GM06990 (cell line): ENCODE data around the gene TLL1.

ENCODE experiments used
- DNase-seq: peaks from one replicate; pipeline ENCODE4 v3.0.0-alpha.2; 2011; ENCODE audit not compliant: insufficient read length; ENCODE audit errors: extremely low read depth
- H3K27me3 ChIP-seq: replicated peaks from 2 replicates; pipeline ENCODE4 v1.6.0; 2011; ENCODE audit warnings: low read length; ENCODE audit not compliant: control insufficient read depth, insufficient read depth
- H3K36me3 ChIP-seq: 2 replicates; pipeline ENCODE4 v1.5.1; 2011; ENCODE audit warnings: low read length; ENCODE audit not compliant: control insufficient read depth, insufficient read depth
- H3K4me3 ChIP-seq: replicated peaks from 2 replicates; pipeline ENCODE4 v1.5.1; 2011; ENCODE audit warnings: low read depth, mild to moderate bottlenecking, control low read depth, low read length
- CTCF ChIP-seq: IDR thresholded peaks from 2 replicates; pipeline ENCODE4 v1.5.1; 2011; ENCODE audit warnings: low read length, control low read depth, mild to moderate bottlenecking, inconsistent platforms; ENCODE audit not compliant: insufficient read depth, poor library complexity, severe bottlenecking

The TLL1 gene

GRCh38 chr4:165971933-165972332 is 98.9 kb downstream of the TLL1 start:
- no peaks in the 10 kb centered on the region for H3K36me3 ChIP-seq
- DNase-seq = no peak
- no peak overlapping the region for H3K4me3 ChIP-seq
- no peak for TF ChIP-seq CTCF
- H3K27me3 ChIP-seq = no peaks in the 10 kb centered on the region

GRCh38 chr4:165972747-165973146 is 99.7 kb downstream of the TLL1 start:
- TF ChIP-seq CTCF = no peak
- no peak for DNase-seq
- no peaks in the 10 kb centered on the region for H3K36me3 ChIP-seq
- no peak overlapping the region for H3K4me3 ChIP-seq
- H3K27me3 ChIP-seq = no peaks in the 10 kb centered on the region

- no peak for DNase-seq
- no peak for TF ChIP-seq CTCF
- Histone ChIP-seq H3K27me3 (no peaks in the 10 kb centered on the region), H3K4me3 (no peak overlapping the region), H3K36me3 (no peaks in the 10 kb centered on the region)
Observed at GRCh38 chr4:165982934-165983333, 109.9 kb downstream of the TLL1 start.

- Histone ChIP-seq H3K4me3 (no peak overlapping the region), H3K27me3 (no peaks in the 10 kb centered on the region), H3K36me3 (no peaks in the 10 kb centered on the region)
- no peak for DNase-seq
- no peak for TF ChIP-seq CTCF
Observed at GRCh38 chr4:165986956-165987698, 114.1 kb downstream of the TLL1 start.

GRCh38 chr4:165991325-165992180 is 118.5 kb downstream of the TLL1 start:
- TF ChIP-seq CTCF = no peak
- no peak for DNase-seq
- H3K4me3 ChIP-seq = no peak overlapping the region
- H3K27me3 ChIP-seq = no peaks in the 10 kb centered on the region
- no peaks in the 10 kb centered on the region for H3K36me3 ChIP-seq
